ENCODE measurements around the gene ATP6V0E1. TPM values are rescaled to one million over a fixed set of nuclear protein-coding genes. Genes with fewer than 3 reads are reported as not detected.

The ATP6V0E1 gene
- total RNA-seq, 2 donors from 2014 or later, result 41.2 to 68.7 TPM

- Histone ChIP-seq H3K27me3 (no peaks in the 10 kb centered on the region), H3K27ac (peak overlapping the region; percentile 2 to 96 (median 94)), H3K36me3 (replicated peaks in 1 of 2; ENCODE audit: insufficient read depth in 1 of 2, low read depth in 2 of 2) (no peaks in the 10 kb centered on the region), H3K4me1 (peaks cover 38% of the 10 kb centered on the region), H3K4me3 (no peak overlapping the region), H3K9me3 (no peaks in the 10 kb centered on the region)
- peak; percentile 41 for ATAC-seq
- peak; percentile 56 to 76 (median 70) for DNase-seq
- WGBS, 2 donors, result 37 to 41% methylated on average over 5 to 7 of the region's 7 CpGs
- intact Hi-C loops (cut with DNase I), result loop anchor here (10.0 kb wide), 1 partner anchor 163 kb away; the partner anchor contains the start of gene BNIP1
- TF ChIP-seq POLR2A (IDR thresholded peaks at IDR 0.05) (peak in 1 of 3 donors; percentile 7), CTCF (IDR thresholded peaks at IDR 0.05) (no peak)
These were observed 1.6 kb upstream of the ATP6V0E1 start for GRCh38 chr5:172981931-172982330.

- 1 to 2% methylated on average over 15 of the region's 15 CpGs for WGBS, 2 donors
- no peaks in the 10 kb centered on the region for H3K27me3 ChIP-seq
These were observed 828 bp downstream of the ATP6V0E1 start for GRCh38 chr5:172984244-172984953.

GRCh38 chr5:172985596-172985995 lies 2.0 kb downstream of the ATP6V0E1 start:
- no peak for DNase-seq
- no peak for ATAC-seq
- H3K27me3 ChIP-seq, result no peaks in the 10 kb centered on the region
- peak overlapping the region in 1 of 4 donors; percentile 96 for H3K27ac ChIP-seq
- no peak overlapping the region for H3K4me3 ChIP-seq
- no peak for TF ChIP-seq CTCF (IDR thresholded peaks at IDR 0.05)
- no peak for TF ChIP-seq POLR2A (IDR thresholded peaks at IDR 0.05)
- H3K4me1 ChIP-seq, result peaks cover 38% of the 10 kb centered on the region
- no peaks in the 10 kb centered on the region for H3K9me3 ChIP-seq
- no peaks in the 10 kb centered on the region for H3K36me3 ChIP-seq (replicated peaks in 1 of 2; ENCODE audit: insufficient read depth in 1 of 2, low read depth in 2 of 2)
- intact Hi-C loops (cut with DNase I), result loop anchor here (10.0 kb wide), 1 partner anchor 159 kb away; the partner anchor contains the start of gene BNIP1

More at GRCh38 chr5:172984244-172984953, 828 bp downstream of the ATP6V0E1 start:
- no peaks in the 10 kb centered on the region for H3K36me3 ChIP-seq (replicated peaks in 1 of 2; ENCODE audit: insufficient read depth in 1 of 2, low read depth in 2 of 2)
- intact Hi-C loops (cut with DNase I), result loop anchor here (10.0 kb wide), 1 partner anchor 160 kb away; the partner anchor contains the start of gene BNIP1
- H3K4me1 ChIP-seq, result peaks cover 38% of the 10 kb centered on the region
- peak overlapping the region; percentile 73 to 95 for H3K4me3 ChIP-seq
- H3K9me3 ChIP-seq, result no peaks in the 10 kb centered on the region
- TF ChIP-seq CTCF (IDR thresholded peaks at IDR 0.05) (peak in 5 of 7 experiments; percentile 22 to 50 (median 43)), POLR2A (IDR thresholded peaks at IDR 0.05) (no peak)
- peak overlapping the region; percentile 90 to 96 (median 94) for H3K27ac ChIP-seq
- peak; percentile 65 to 78 (median 73) for DNase-seq
- ATAC-seq, result peak; percentile 55

- WGBS, 2 donors, result 55 to 73% methylated on average over 3 of the region's 3 CpGs
- peaks cover 14% of the 10 kb centered on the region for H3K4me1 ChIP-seq
- intact Hi-C loops (cut with DNase I), result loop anchor here (10.0 kb wide), 1 partner anchor 157 kb away; the partner anchor contains the start of gene BNIP1
These were observed 4.7 kb downstream of the ATP6V0E1 start for GRCh38 chr5:172988276-172988675.

More at GRCh38 chr5:172988276-172988675, 4.7 kb downstream of the ATP6V0E1 start:
- Histone ChIP-seq H3K4me3 (no peak overlapping the region), H3K9me3 (no peaks in the 10 kb centered on the region), H3K27ac (no peak overlapping the region), H3K27me3 (no peaks in the 10 kb centered on the region), H3K36me3 (replicated peaks in 1 of 2; ENCODE audit: insufficient read depth in 1 of 2, low read depth in 2 of 2) (no peaks in the 10 kb centered on the region)
- DNase-seq (no peak), ATAC-seq (no peak)
- TF ChIP-seq POLR2A (IDR thresholded peaks at IDR 0.05) (no peak), CTCF (IDR thresholded peaks at IDR 0.05) (no peak)

Measured in body of pancreas (tissue), 4 donors.